Subcutaneous adipose tissue (tissue), 4 donors: ENCODE results near the gene ARV1. TPM values are rescaled to one million over a fixed set of nuclear protein-coding genes. Genes with fewer than 3 reads are reported as not detected.

Experiments used
- total RNA-seq, 4 donors: library from RNA; depleted of rRNA; stranded (reverse); fragments of >200 nt; gene quantifications; one replicate each; pipeline ENCODE4 v1.1.0, GENCODE V29; 2016
- TF ChIP-seq, protein P1 (sequence below): fragments of 450-650 bp; IDR thresholded peaks from one replicate; pipeline ENCODE4 v1.5.1; 2016; ENCODE audit warnings: low read depth, mild to moderate bottlenecking, control low read depth, antibody characterized with exemption, moderate library complexity

ARV1 gene
- total RNA-seq, 4 donors from 2014 or later: 15.4 to 32.6 (median 19.5) TPM

GRCh38 chr1:231011360-231011759, 32.5 kb downstream of the ARV1 start:
- TF ChIP-seq, protein P1, sequence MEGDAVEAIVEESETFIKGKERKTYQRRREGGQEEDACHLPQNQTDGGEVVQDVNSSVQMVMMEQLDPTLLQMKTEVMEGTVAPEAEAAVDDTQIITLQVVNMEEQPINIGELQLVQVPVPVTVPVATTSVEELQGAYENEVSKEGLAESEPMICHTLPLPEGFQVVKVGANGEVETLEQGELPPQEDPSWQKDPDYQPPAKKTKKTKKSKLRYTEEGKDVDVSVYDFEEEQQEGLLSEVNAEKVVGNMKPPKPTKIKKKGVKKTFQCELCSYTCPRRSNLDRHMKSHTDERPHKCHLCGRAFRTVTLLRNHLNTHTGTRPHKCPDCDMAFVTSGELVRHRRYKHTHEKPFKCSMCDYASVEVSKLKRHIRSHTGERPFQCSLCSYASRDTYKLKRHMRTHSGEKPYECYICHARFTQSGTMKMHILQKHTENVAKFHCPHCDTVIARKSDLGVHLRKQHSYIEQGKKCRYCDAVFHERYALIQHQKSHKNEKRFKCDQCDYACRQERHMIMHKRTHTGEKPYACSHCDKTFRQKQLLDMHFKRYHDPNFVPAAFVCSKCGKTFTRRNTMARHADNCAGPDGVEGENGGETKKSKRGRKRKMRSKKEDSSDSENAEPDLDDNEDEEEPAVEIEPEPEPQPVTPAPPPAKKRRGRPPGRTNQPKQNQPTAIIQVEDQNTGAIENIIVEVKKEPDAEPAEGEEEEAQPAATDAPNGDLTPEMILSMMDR: no peak

GRCh38 chr1:231011963-231012362, 33.1 kb downstream of the ARV1 start:
- TF ChIP-seq, protein P1: no peak

DNA sequence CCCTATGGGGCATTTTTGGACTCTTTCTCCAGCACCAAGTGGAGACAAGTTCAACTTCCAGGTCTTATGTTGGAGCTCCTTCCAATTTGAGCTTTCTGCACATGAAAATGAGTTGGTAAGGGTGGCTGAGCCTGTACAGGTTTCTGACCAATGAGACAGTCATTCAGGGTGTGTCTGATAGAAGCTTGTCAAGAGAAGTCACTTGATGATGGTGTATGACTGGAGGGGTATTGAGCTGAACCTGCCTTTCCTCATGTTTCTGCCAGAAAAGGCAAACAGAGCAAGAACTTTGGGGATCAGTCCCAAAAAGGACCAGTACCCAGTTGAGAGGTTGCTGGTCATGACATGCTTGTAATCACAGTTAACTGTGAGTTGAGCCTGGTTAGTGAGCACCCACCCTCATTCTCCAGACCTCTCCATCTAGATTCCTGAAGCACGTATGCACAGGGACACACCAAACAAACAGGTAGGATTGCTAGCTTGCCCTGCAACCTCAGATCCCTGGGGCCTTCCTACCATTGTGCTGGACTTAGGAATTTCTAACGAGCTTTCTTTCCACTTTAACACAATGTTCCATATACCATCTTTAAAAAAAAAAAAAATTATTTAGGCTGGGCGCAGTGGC, 34.6 kb downstream of the ARV1 start:
- TF ChIP-seq, protein P1: no peak

DNA sequence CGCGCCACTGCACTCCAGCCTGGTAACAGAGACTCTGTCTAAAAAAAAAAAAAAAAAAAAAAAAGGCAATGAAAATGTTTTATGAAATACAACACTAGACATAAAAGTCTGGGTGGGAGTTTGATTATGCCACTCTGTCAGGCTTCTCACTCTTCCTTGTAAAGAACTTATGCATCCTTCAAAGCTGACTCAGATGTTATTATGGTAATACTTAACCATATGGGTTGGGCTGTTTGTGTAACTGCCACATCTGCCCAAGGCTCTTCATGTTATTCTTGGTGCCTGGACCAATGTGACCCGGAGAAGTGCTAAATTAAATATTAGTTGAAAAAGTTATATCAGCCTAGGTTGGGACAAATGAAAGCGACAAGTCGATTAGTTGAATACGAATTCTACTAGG, 37.3 kb downstream of the ARV1 start:
- TF ChIP-seq, protein P1: no peak

DNA sequence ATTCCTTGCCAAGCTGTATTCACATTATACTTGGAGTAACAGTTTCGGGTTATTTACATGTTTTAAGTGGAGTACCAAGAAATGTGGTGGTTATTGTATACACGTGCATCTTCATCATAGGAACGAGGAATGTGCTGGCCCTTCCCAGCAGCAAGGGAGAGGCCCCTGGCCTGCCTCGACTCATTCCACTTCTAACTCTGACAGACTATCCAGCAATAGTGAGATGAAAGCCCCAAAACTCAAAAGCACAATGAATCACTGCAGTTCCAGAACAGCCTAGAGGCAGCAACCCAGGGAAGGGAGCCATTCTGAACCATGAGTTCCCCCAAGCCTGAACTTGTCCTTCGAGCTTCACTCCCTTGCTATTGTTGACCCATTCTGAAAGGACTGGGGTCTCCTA, 38.1 kb downstream of the ARV1 start:
- TF ChIP-seq, protein P1: no peak

GRCh38 chr1:231019711-231020110, 40.8 kb downstream of the ARV1 start:
- TF ChIP-seq, protein P1: no peak

- TF ChIP-seq, protein P1: no peak
Measured at GRCh38 chr1:231020139-231020601, 41.3 kb downstream of the ARV1 start.
